Activated CD8-positive, alpha-beta T cell treated with anti-CD3 and anti-CD28 coated beads, Interleukin-2, amount 10 ng/mL, durations not matched to agents 7 days and 5 days (primary cell): ENCODE data around the gene SLC6A6. TPM values are rescaled to one million over a fixed set of nuclear protein-coding genes. Genes with fewer than 3 reads are reported as not detected.
"Not testable (repeated sequence)": the region's sequence is repeated elsewhere in the genome, so short reads cannot be mapped to it uniquely, and the experiment has no call there.

Experiments
- ATAC-seq: fragments of 150-1000 bp; cut with Tn5 transposase; one replicate; pipeline ENCODE4 v1.10.0; 2021; ENCODE audit warnings: moderate library complexity
- CTCF ChIA-PET: fragments of 350-600 bp; sonication (Branson Sonifier 250); formaldehyde crosslinking; loops from one replicate; lab custom pipeline; 2021; ENCODE audit warnings: antibody characterized with exemption; lab: Charles Lee
- POLR2A ChIA-PET: fragments of 350-600 bp; sonication (Branson Sonifier 250); formaldehyde crosslinking; loops from one replicate; lab custom pipeline; 2021; ENCODE audit warnings: antibody characterized with exemption; lab: Charles Lee
- DNase-seq: peaks from one replicate; pipeline ENCODE4 v3.0.0-alpha.2; 2020
- H3K27ac Mint-ChIP-seq: one replicate; pipeline ENCODE4 v1.8.0; 2021; ENCODE audit warnings: mild to moderate bottlenecking, mixed read lengths
- H3K27me3 Mint-ChIP-seq: one replicate; pipeline ENCODE4 v1.8.0; 2021; ENCODE audit warnings: low read depth, mixed read lengths
- H3K36me3 Mint-ChIP-seq: one replicate; pipeline ENCODE4 v1.8.0; 2021; ENCODE audit warnings: low read depth, mixed read lengths
- H3K4me1 Mint-ChIP-seq: one replicate; pipeline ENCODE4 v1.8.0; 2021; ENCODE audit warnings: low read depth, mixed read lengths
- H3K4me3 Mint-ChIP-seq: one replicate; pipeline ENCODE4 v1.8.0; 2021; ENCODE audit warnings: mild to moderate bottlenecking, mixed read lengths
- H3K9me3 Mint-ChIP-seq: one replicate; pipeline ENCODE4 v1.8.0; 2022; ENCODE audit warnings: mixed read lengths; ENCODE audit not compliant: insufficient read depth
- total RNA-seq, 2 experiments: library from RNA; stranded (reverse); gene quantifications; one replicate each; pipeline ENCODE4 v1.2.3, GENCODE V29; 2021

SLC6A6 gene
- total RNA-seq, 2 experiments from 2014 or later: 36.8 to 37.9 TPM

- peak; percentile 98 for DNase-seq
Measured at GRCh38 chr3:14431917-14432834, 29.8 kb downstream of the SLC6A6 start.

GRCh38 chr3:14433106-14433505 lies 30.7 kb downstream of the SLC6A6 start:
- ChIA-PET CTCF (interaction anchor here (1.2 to 3.2 kb wide), 8 partner anchors 8 to 230 kb away, joined by 3 to 18 read pairs (median 4); partner anchors contain the start of gene SLC6A6), POLR2A (interaction anchor here (0.8 to 5.1 kb wide), 2 partner anchors 8 to 30 kb away, joined by 3 to 45 read pairs; partner anchors contain the start of gene SLC6A6)
- Mint-ChIP-seq H3K4me3 (peak overlapping the region; percentile 76), H3K27me3 (no peaks in the 10 kb centered on the region), H3K36me3 (peaks cover 10% of the 10 kb centered on the region), H3K9me3 (no peaks in the 10 kb centered on the region), H3K4me1 (peaks cover 78% of the 10 kb centered on the region), H3K27ac (peak overlapping the region; percentile 99)
- DNase-seq (no peak), ATAC-seq (no peak)

More at GRCh38 chr3:14431917-14432834, 29.8 kb downstream of the SLC6A6 start:
- H3K27ac Mint-ChIP-seq: peak overlapping the region; percentile 99
- no peaks in the 10 kb centered on the region for H3K27me3 Mint-ChIP-seq
- peaks cover 14% of the 10 kb centered on the region for H3K36me3 Mint-ChIP-seq
- H3K4me3 Mint-ChIP-seq: peak overlapping the region; percentile 76
- peak; percentile 91 for ATAC-seq
- H3K9me3 Mint-ChIP-seq: no peaks in the 10 kb centered on the region
- ChIA-PET POLR2A (interaction anchor here (0.5 to 5.1 kb wide), 13 partner anchors 11 to 1004 kb away, joined by 3 to 45 read pairs (median 4); partner anchors contain the start of genes CCDC174, LSM3, SLC6A6 and XPC), CTCF (interaction anchor here (1.0 to 3.2 kb wide), 10 partner anchors 8 to 229 kb away, joined by 3 to 18 read pairs (median 4); partner anchors contain the start of gene SLC6A6)
- peaks cover 88% of the 10 kb centered on the region for H3K4me1 Mint-ChIP-seq

- DNase-seq (no peak), ATAC-seq (no peak)
- Mint-ChIP-seq H3K36me3 (peaks cover 10% of the 10 kb centered on the region), H3K27ac (peak overlapping the region; percentile 83), H3K9me3 (no peaks in the 10 kb centered on the region), H3K4me3 (no peak overlapping the region), H3K4me1 (peaks cover 71% of the 10 kb centered on the region), H3K27me3 (no peaks in the 10 kb centered on the region)
- POLR2A ChIA-PET: interaction anchor here (5.1 kb wide), 1 partner anchor 31 kb away, joined by 45 read pairs; the partner anchor contains the start of gene SLC6A6
- CTCF ChIA-PET: interaction anchor here (1.3 to 2.8 kb wide), 2 partner anchors 10 to 28 kb away, joined by 3 to 13 read pairs; no protein-coding TSS in a partner anchor
Measured at GRCh38 chr3:14434126-14434497, 31.7 kb downstream of the SLC6A6 start.

- peak overlapping the region; percentile 83 for H3K27ac Mint-ChIP-seq
- no peak overlapping the region for H3K4me3 Mint-ChIP-seq
- CTCF ChIA-PET: interaction anchor here (1.3 to 2.8 kb wide), 2 partner anchors 10 to 28 kb away, joined by 3 to 13 read pairs; no protein-coding TSS in a partner anchor
- H3K36me3 Mint-ChIP-seq: peaks cover 10% of the 10 kb centered on the region
- ATAC-seq (no peak), DNase-seq (no peak)
- H3K27me3 Mint-ChIP-seq: no peaks in the 10 kb centered on the region
- H3K4me1 Mint-ChIP-seq: peaks cover 67% of the 10 kb centered on the region
- no peaks in the 10 kb centered on the region for H3K9me3 Mint-ChIP-seq
- POLR2A ChIA-PET: no interaction called here
Measured at GRCh38 chr3:14434498-14435151, 32.2 kb downstream of the SLC6A6 start.

- Mint-ChIP-seq H3K36me3 (peaks cover 8% of the 10 kb centered on the region), H3K9me3 (no peaks in the 10 kb centered on the region), H3K4me1 (peaks cover 65% of the 10 kb centered on the region), H3K4me3 (no peak overlapping the region), H3K27ac (peak overlapping the region; percentile 16), H3K27me3 (no peaks in the 10 kb centered on the region)
- POLR2A ChIA-PET: interaction anchor here (1.3 kb wide), 1 partner anchor 33 kb away, joined by 3 read pairs; the partner anchor contains the start of gene SLC6A6
- DNase-seq: no peak
- ATAC-seq: no peak
- CTCF ChIA-PET: interaction anchor here (1.0 kb wide), 2 partner anchors 10 to 27 kb away, joined by 3 read pairs; no protein-coding TSS in a partner anchor
Measured at GRCh38 chr3:14435175-14436014, 33.0 kb downstream of the SLC6A6 start.

GRCh38 chr3:14436954-14437281 lies 34.5 kb downstream of the SLC6A6 start:
- ATAC-seq (no peak), DNase-seq (no peak)
- no peaks in the 10 kb centered on the region for H3K27me3 Mint-ChIP-seq
- H3K4me3 Mint-ChIP-seq: no peak overlapping the region
- peak overlapping the region; percentile 48 for H3K27ac Mint-ChIP-seq
- no peaks in the 10 kb centered on the region for H3K9me3 Mint-ChIP-seq
- peaks cover 8% of the 10 kb centered on the region for H3K36me3 Mint-ChIP-seq
- POLR2A ChIA-PET: no interaction called here
- H3K4me1 Mint-ChIP-seq: peaks cover 56% of the 10 kb centered on the region
- CTCF ChIA-PET: interaction anchor here (0.8 to 1.1 kb wide), 3 partner anchors 29 to 234 kb away, joined by 3 to 5 read pairs (median 3); no protein-coding TSS in a partner anchor

- H3K36me3 Mint-ChIP-seq, ATAC-seq, H3K27ac Mint-ChIP-seq, DNase-seq, POLR2A ChIA-PET, H3K27me3 Mint-ChIP-seq, H3K9me3 Mint-ChIP-seq, H3K4me3 Mint-ChIP-seq: not testable (repeated sequence)
- CTCF ChIA-PET: interaction anchor here (1.1 kb wide), 1 partner anchor 234 kb away, joined by 5 read pairs; no protein-coding TSS in a partner anchor
- peaks cover 50% of the 10 kb centered on the region for H3K4me1 Mint-ChIP-seq
Measured at GRCh38 chr3:14437705-14438104, 35.3 kb downstream of the SLC6A6 start.

GRCh38 chr3:14438262-14438661 lies 35.9 kb downstream of the SLC6A6 start:
- ATAC-seq: no peak
- peaks cover 44% of the 10 kb centered on the region for H3K4me1 Mint-ChIP-seq
- no peaks in the 10 kb centered on the region for H3K27me3 Mint-ChIP-seq
- ChIA-PET CTCF (interaction anchor here (0.8 kb wide), 1 partner anchor 542 kb away, joined by 3 read pairs; no protein-coding TSS in a partner anchor), POLR2A (interaction anchor here (1.3 kb wide), 1 partner anchor 36 kb away, joined by 4 read pairs; the partner anchor contains the start of gene SLC6A6)
- no peak overlapping the region for H3K4me3 Mint-ChIP-seq
- H3K9me3 Mint-ChIP-seq: no peaks in the 10 kb centered on the region
- no peak for DNase-seq
- no peak overlapping the region for H3K27ac Mint-ChIP-seq
- peaks cover 8% of the 10 kb centered on the region for H3K36me3 Mint-ChIP-seq

GRCh38 chr3:14438929-14439328 lies 36.5 kb downstream of the SLC6A6 start:
- no peaks in the 10 kb centered on the region for H3K27me3 Mint-ChIP-seq
- H3K36me3 Mint-ChIP-seq: peaks cover 9% of the 10 kb centered on the region
- POLR2A ChIA-PET: interaction anchor here (1.3 kb wide), 1 partner anchor 36 kb away, joined by 4 read pairs; the partner anchor contains the start of gene SLC6A6
- no peak overlapping the region for H3K4me3 Mint-ChIP-seq
- peaks cover 40% of the 10 kb centered on the region for H3K4me1 Mint-ChIP-seq
- CTCF ChIA-PET: no interaction called here
- no peak overlapping the region for H3K27ac Mint-ChIP-seq
- no peaks in the 10 kb centered on the region for H3K9me3 Mint-ChIP-seq
- ATAC-seq: no peak
- no peak for DNase-seq

- no peak for DNase-seq
- H3K4me3 Mint-ChIP-seq: no peak overlapping the region
- ATAC-seq: no peak
- H3K36me3 Mint-ChIP-seq: peaks cover 14% of the 10 kb centered on the region
- no peaks in the 10 kb centered on the region for H3K9me3 Mint-ChIP-seq
- H3K4me1 Mint-ChIP-seq: peaks cover 33% of the 10 kb centered on the region
- H3K27me3 Mint-ChIP-seq: no peaks in the 10 kb centered on the region
- peak overlapping the region; percentile 32 for H3K27ac Mint-ChIP-seq
- ChIA-PET CTCF (no interaction called here), POLR2A (interaction anchor here (1.3 kb wide), 1 partner anchor 37 kb away, joined by 4 read pairs; the partner anchor contains the start of gene SLC6A6)
Measured at GRCh38 chr3:14439501-14440167, 37.2 kb downstream of the SLC6A6 start.
